ENCODE data around the gene WDR90.

WDR90 gene

GRCh38 chr16:651844-652243, 2.7 kb downstream of the WDR90 start:
- DNase-seq: no peak
- no peak overlapping the region for H4K5ac ChIP-seq (ENCODE audit: low read length)
- H2BK5ac ChIP-seq (ENCODE audit: low read length): no peak overlapping the region
- H2AK5ac ChIP-seq (ENCODE audit: low read length): no peak overlapping the region
- no peaks in the 10 kb centered on the region for H3K36me3 ChIP-seq (ENCODE audit: control insufficient read depth, insufficient read depth, low read length)
- no peak overlapping the region for H2BK120ac ChIP-seq (ENCODE audit: low read depth, low read length)
- no peak overlapping the region for H3K56ac ChIP-seq (ENCODE audit: low read length)
- WGBS (ENCODE audit: extremely low coverage, insufficient coverage, low lambda C conversion rate): no CpG with 5 or more reads among the region's 22 CpGs
- H3K4me2 ChIP-seq (ENCODE audit: low read length): no peak overlapping the region
- H3K27ac ChIP-seq (ENCODE audit: low read depth, low read length): no peak overlapping the region
- H3K79me1 ChIP-seq (ENCODE audit: low read length): no peaks in the 10 kb centered on the region
- H4K8ac ChIP-seq (ENCODE audit: low read depth, low read length): no peak overlapping the region
- H3K79me2 ChIP-seq (ENCODE audit: control insufficient read depth, insufficient read depth, low read length): no peaks in the 10 kb centered on the region
- H3K27me3 ChIP-seq (ENCODE audit: insufficient read depth, low read length, poor library complexity): no peaks in the 10 kb centered on the region
- no peak overlapping the region for H3K4ac ChIP-seq (ENCODE audit: low read depth, low read length)
- no peak overlapping the region for H3K23ac ChIP-seq (ENCODE audit: low read length)
- no peaks in the 10 kb centered on the region for H3K4me1 ChIP-seq (ENCODE audit: control insufficient read depth, low read depth, low read length)
- no peak overlapping the region for H3K18ac ChIP-seq (ENCODE audit: low read length)
- no peak overlapping the region for H2BK15ac ChIP-seq (replicated peaks; ENCODE audit: low read depth)
- no peak overlapping the region for H3K4me3 ChIP-seq (ENCODE audit: low read length)
- no peak overlapping the region for H3K9ac ChIP-seq (ENCODE audit: low read length)

DNA sequence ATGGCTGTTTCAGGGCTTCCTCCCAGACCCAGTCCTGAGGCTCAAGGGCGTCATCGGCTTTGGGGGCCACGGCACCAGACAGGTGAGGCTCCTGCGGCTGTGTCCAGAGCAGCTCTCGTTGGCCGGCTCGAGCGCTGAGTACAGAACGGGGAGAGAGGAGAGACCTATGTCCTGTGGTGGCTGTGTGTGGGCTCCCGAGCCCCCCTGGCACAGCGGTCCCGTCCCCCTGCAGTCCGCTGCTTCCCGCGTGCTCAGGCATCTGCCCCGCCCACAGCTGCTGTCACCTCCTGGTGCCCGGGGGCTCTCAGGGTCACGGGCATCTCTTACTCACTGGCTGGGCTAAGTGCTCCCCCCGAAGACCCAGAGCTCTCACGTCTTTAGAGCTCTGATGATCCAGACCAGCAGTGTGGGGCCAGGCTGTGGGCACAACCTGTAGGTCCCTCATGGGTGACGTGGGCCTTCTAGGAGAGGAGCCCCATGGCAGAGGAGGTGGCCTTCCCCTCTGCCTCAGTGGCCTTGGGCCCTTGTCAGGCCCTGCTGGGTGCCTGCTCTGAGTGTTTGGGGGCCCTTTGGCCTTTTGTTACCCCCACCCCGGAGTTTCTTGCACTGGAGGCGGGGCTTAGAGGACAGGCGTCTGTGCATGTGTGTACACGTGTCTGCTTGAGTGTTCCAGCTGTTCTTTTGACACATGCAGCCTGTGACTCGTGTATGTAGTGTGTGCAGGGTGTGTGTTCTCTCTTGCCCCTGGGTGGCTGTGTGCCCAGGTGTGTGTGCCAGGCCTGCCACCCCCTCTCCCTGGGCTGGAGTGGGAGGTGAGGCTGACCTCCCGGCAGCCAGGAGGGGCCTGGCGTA, 3.5 kb downstream of the WDR90 start:
- no peak overlapping the region for H3K56ac ChIP-seq (ENCODE audit: low read length)
- H3K4ac ChIP-seq (ENCODE audit: low read depth, low read length): no peak overlapping the region
- H4K5ac ChIP-seq (ENCODE audit: low read length): no peak overlapping the region
- no peak overlapping the region for H3K9ac ChIP-seq (ENCODE audit: low read length)
- no peak overlapping the region for H3K23ac ChIP-seq (ENCODE audit: low read length)
- H3K27me3 ChIP-seq (ENCODE audit: insufficient read depth, low read length, poor library complexity): no peaks in the 10 kb centered on the region
- no peaks in the 10 kb centered on the region for H3K36me3 ChIP-seq (ENCODE audit: control insufficient read depth, insufficient read depth, low read length)
- H4K8ac ChIP-seq (ENCODE audit: low read depth, low read length): no peak overlapping the region
- H2BK15ac ChIP-seq (replicated peaks; ENCODE audit: low read depth): no peak overlapping the region
- DNase-seq: no peak
- H2BK5ac ChIP-seq (ENCODE audit: low read length): no peak overlapping the region
- H3K4me1 ChIP-seq (ENCODE audit: control insufficient read depth, low read depth, low read length): no peaks in the 10 kb centered on the region
- no peak overlapping the region for H3K18ac ChIP-seq (ENCODE audit: low read length)
- no peaks in the 10 kb centered on the region for H3K79me2 ChIP-seq (ENCODE audit: control insufficient read depth, insufficient read depth, low read length)
- no peak overlapping the region for H3K27ac ChIP-seq (ENCODE audit: low read depth, low read length)
- no peak overlapping the region for H2AK5ac ChIP-seq (ENCODE audit: low read length)
- no CpG with 5 or more reads among the region's 28 CpGs for WGBS (ENCODE audit: extremely low coverage, insufficient coverage, low lambda C conversion rate)
- no peak overlapping the region for H3K4me3 ChIP-seq (ENCODE audit: low read length)
- no peaks in the 10 kb centered on the region for H3K79me1 ChIP-seq (ENCODE audit: low read length)
- H3K4me2 ChIP-seq (ENCODE audit: low read length): no peak overlapping the region
- no peak overlapping the region for H2BK120ac ChIP-seq (ENCODE audit: low read depth, low read length)

DNA sequence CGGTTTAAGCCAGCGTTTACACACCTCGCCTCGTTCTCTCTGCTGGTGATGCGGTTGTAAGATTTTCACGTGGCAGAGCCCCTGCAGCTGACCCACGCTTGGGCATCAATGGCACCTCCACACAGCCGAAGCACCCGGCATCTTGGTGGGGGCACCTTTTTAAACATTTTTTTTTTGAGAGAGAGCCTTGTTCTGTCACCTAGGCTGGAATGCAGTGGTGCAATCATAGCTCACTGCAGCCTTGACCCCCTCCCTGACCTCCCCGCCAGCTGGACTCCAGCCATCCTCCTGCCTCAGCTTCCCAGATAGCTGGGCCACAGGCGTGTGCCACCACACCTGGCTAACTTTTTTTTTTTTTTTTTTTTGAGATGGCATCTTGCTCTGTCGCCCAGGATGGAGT, 4.9 kb downstream of the WDR90 start:
- Histone ChIP-seq H2BK120ac (ENCODE audit: low read depth, low read length) (no peak overlapping the region), H2AK5ac (ENCODE audit: low read length) (no peak overlapping the region), H3K79me1 (ENCODE audit: low read length) (no peaks in the 10 kb centered on the region), H3K4ac (ENCODE audit: low read depth, low read length) (no peak overlapping the region), H3K4me1 (ENCODE audit: control insufficient read depth, low read depth, low read length) (no peaks in the 10 kb centered on the region), H3K4me2 (ENCODE audit: low read length) (no peak overlapping the region), H2BK5ac (ENCODE audit: low read length) (no peak overlapping the region), H3K79me2 (ENCODE audit: control insufficient read depth, insufficient read depth, low read length) (no peaks in the 10 kb centered on the region), H3K4me3 (ENCODE audit: low read length) (no peak overlapping the region), H3K27me3 (ENCODE audit: insufficient read depth, low read length, poor library complexity) (no peaks in the 10 kb centered on the region), H4K5ac (ENCODE audit: low read length) (no peak overlapping the region), H3K36me3 (ENCODE audit: control insufficient read depth, insufficient read depth, low read length) (no peaks in the 10 kb centered on the region), H3K9ac (ENCODE audit: low read length) (no peak overlapping the region), H3K18ac (ENCODE audit: low read length) (no peak overlapping the region), H3K56ac (ENCODE audit: low read length) (no peak overlapping the region), H2BK15ac (replicated peaks; ENCODE audit: low read depth) (no peak overlapping the region), H3K27ac (ENCODE audit: low read depth, low read length) (no peak overlapping the region), H4K8ac (ENCODE audit: low read depth, low read length) (no peak overlapping the region), H3K23ac (ENCODE audit: low read length) (no peak overlapping the region)
- no CpG with 5 or more reads among the region's 12 CpGs for WGBS (ENCODE audit: extremely low coverage, insufficient coverage, low lambda C conversion rate)
- no peak for DNase-seq

DNA sequence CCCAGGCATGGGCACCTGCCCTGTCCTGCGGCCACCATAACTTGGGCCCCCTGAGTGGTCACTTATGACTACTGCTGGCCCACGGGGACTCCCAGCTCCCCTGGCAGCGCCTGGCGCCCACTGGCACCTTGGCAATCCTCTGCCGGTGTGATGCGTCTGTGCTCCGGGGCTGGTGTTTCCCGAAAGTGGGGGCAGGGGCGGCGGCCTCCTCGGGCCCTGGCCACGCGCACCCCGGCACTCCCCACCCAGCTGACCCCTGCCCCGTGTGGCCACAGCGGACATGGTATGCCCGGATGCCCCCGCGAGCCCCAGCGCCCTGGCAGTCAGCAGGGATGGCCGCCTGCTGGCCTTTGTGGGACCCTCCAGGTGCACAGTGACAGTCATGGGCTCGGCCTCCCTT, 8.3 kb downstream of the WDR90 start:
- no peak overlapping the region for H3K27ac ChIP-seq (ENCODE audit: low read depth, low read length)
- no peak overlapping the region for H3K4ac ChIP-seq (ENCODE audit: low read depth, low read length)
- H3K36me3 ChIP-seq (ENCODE audit: control insufficient read depth, insufficient read depth, low read length): no peaks in the 10 kb centered on the region
- H3K23ac ChIP-seq (ENCODE audit: low read length): no peak overlapping the region
- no peak overlapping the region for H3K56ac ChIP-seq (ENCODE audit: low read length)
- H2AK5ac ChIP-seq (ENCODE audit: low read length): no peak overlapping the region
- no peak overlapping the region for H3K4me2 ChIP-seq (ENCODE audit: low read length)
- H3K79me1 ChIP-seq (ENCODE audit: low read length): no peaks in the 10 kb centered on the region
- H4K8ac ChIP-seq (ENCODE audit: low read depth, low read length): no peak overlapping the region
- no peak overlapping the region for H3K9ac ChIP-seq (ENCODE audit: low read length)
- no peak for DNase-seq
- H4K5ac ChIP-seq (ENCODE audit: low read length): no peak overlapping the region
- no peak overlapping the region for H2BK15ac ChIP-seq (replicated peaks; ENCODE audit: low read depth)
- no peak overlapping the region for H2BK5ac ChIP-seq (ENCODE audit: low read length)
- WGBS (ENCODE audit: extremely low coverage, insufficient coverage, low lambda C conversion rate): no CpG with 5 or more reads among the region's 22 CpGs
- H3K79me2 ChIP-seq (ENCODE audit: control insufficient read depth, insufficient read depth, low read length): no peaks in the 10 kb centered on the region
- no peak overlapping the region for H3K18ac ChIP-seq (ENCODE audit: low read length)
- no peaks in the 10 kb centered on the region for H3K27me3 ChIP-seq (ENCODE audit: insufficient read depth, low read length, poor library complexity)
- no peak overlapping the region for H2BK120ac ChIP-seq (ENCODE audit: low read depth, low read length)
- H3K4me1 ChIP-seq (ENCODE audit: control insufficient read depth, low read depth, low read length): no peaks in the 10 kb centered on the region
- H3K4me3 ChIP-seq (ENCODE audit: low read length): no peak overlapping the region

DNA sequence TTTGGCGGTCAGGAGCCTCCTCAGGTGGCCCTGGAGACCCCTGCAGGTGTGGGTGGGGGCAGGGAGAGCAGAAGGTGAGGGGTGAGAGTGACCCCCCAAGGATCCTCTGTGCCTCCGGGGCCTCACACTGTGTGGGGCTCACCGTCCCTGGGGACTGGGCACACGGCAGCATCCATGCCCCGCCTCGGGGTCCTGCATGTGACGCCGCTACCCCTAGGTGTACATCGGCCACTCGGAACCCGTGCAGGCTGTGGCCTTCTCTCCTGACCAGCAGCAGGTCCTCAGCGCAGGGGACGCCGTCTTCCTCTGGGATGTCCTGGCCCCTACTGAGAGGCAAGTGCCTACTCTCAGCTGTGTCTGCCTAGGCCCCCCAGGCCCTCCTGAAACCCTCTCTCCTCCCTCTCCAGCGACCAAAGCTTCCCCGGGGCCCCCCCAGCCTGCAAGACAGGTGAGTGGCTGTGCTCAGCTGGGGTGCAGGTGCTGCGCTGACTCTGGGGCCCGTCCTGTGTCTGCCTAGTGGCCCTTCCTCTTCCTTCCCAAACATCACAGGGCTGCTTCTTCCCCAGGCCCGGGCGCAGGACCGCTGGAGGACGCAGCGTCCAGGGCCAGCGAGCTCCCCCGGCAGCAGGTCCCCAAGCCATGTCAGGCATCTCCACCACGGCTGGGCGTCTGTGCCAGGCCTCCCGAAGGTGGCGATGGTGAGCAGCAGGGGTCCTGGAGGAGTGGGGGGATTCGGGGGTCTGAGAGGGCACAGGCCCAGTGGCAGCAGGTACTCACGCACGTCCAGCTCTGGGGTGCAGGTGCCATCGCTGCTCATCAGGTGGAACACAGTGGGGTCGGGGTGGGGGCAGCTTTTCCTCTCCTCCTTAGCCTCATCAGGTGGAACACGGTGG, 9.8 kb downstream of the WDR90 start:
- Histone ChIP-seq H4K8ac (ENCODE audit: low read depth, low read length) (no peak overlapping the region), H3K36me3 (ENCODE audit: control insufficient read depth, insufficient read depth, low read length) (no peaks in the 10 kb centered on the region), H3K79me2 (ENCODE audit: control insufficient read depth, insufficient read depth, low read length) (no peaks in the 10 kb centered on the region), H3K4me3 (ENCODE audit: low read length) (no peak overlapping the region), H2AK5ac (ENCODE audit: low read length) (no peak overlapping the region), H3K56ac (ENCODE audit: low read length) (no peak overlapping the region), H3K18ac (ENCODE audit: low read length) (no peak overlapping the region), H3K23ac (ENCODE audit: low read length) (no peak overlapping the region), H2BK5ac (ENCODE audit: low read length) (no peak overlapping the region), H3K4me2 (ENCODE audit: low read length) (no peak overlapping the region), H3K4ac (ENCODE audit: low read depth, low read length) (no peak overlapping the region), H3K27ac (ENCODE audit: low read depth, low read length) (no peak overlapping the region), H3K79me1 (ENCODE audit: low read length) (no peaks in the 10 kb centered on the region), H2BK15ac (replicated peaks; ENCODE audit: low read depth) (no peak overlapping the region), H3K27me3 (ENCODE audit: insufficient read depth, low read length, poor library complexity) (no peaks in the 10 kb centered on the region), H3K9ac (ENCODE audit: low read length) (no peak overlapping the region), H2BK120ac (ENCODE audit: low read depth, low read length) (no peak overlapping the region), H3K4me1 (ENCODE audit: control insufficient read depth, low read depth, low read length) (no peaks in the 10 kb centered on the region), H4K5ac (ENCODE audit: low read length) (no peak overlapping the region)
- no peak for DNase-seq
- WGBS (ENCODE audit: extremely low coverage, insufficient coverage, low lambda C conversion rate): no CpG with 5 or more reads among the region's 35 CpGs

Measured in mesendoderm (in vitro differentiated cells).